ENCODE measurements around the gene KLRC1.
"Not testable (repeated sequence)": the region's sequence is repeated elsewhere in the genome, so short reads cannot be mapped to it uniquely, and the experiment has no call there.

DNA sequence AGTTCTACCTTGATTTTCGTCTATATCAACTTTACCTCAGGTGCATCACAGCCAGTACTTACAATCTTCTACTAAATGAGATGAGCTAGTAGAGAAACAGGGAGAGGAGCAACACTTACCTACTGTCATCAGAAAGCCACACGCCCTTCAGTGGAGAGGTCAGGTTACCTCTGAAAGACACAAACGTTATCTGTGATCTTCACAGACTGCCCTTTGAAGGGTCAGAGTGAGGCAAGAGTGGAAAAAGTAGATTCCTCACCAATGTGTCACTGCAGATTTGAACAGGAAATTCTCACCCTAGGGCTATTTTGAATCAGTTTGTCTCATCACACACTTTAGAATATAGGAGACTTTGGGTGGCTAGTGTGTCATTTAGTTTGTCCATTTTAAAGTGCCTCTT, 31.0 kb downstream of the KLRC1 start:
- TF ChIP-seq ZBTB8A (IDR thresholded peaks at IDR 0.05; ENCODE audit: partially characterized antibody); CTCF (IDR thresholded peaks at IDR 0.05 in 2 of 3, conservative IDR thresholded peaks at IDR 0.05 in 1 of 3; ENCODE audit: insufficient read depth in 2 of 3, low read depth in 1 of 3, low read length in 3 of 3); CHD1 (IDR thresholded peaks at IDR 0.05; ENCODE audit: low read length); IRF9 (tag; IDR thresholded peaks at IDR 0.05); KDM1A (IDR thresholded peaks at IDR 0.05); IRF1 (CRISPR knock-in tag; IDR thresholded peaks at IDR 0.05; ENCODE audit: borderline replicate concordance): not testable (repeated sequence)
